GM12878 (cell line): ENCODE measurements around the gene DMWD. TPM values are rescaled to one million over a fixed set of nuclear protein-coding genes. Genes with fewer than 3 reads are reported as not detected.

Source experiments
- BCLAF1 ChIP-seq: fragments of 450-650 bp; IDR thresholded peaks from 2 replicates; pipeline ENCODE4 v1.6.1; 2017; ENCODE audit warnings: antibody characterized with exemption, mild to moderate bottlenecking, moderate library complexity
- CHD2 ChIP-seq: IDR thresholded peaks from 2 replicates; pipeline ENCODE4 v1.6.1; 2011; ENCODE audit warnings: low read depth, low read length, improper control_type of control experiment, borderline replicate concordance
- DPF2 ChIP-seq: fragments of 450-650 bp; IDR thresholded peaks from 2 replicates; pipeline ENCODE4 v1.6.1; 2017; ENCODE audit warnings: mild to moderate bottlenecking
- EGR1 ChIP-seq, 2 experiments: IDR thresholded peaks; 1 replicate in 1 of 2; 2 replicates in 1 of 2; pipeline ENCODE4 v1.6.1; 2011 to 2012; ENCODE audit warnings: low read depth in 2 of 2, low read length in 2 of 2, borderline replicate concordance in 1 of 2, mild to moderate bottlenecking in 1 of 2, moderate library complexity in 1 of 2
- ESRRA ChIP-seq: IDR thresholded peaks from 2 replicates; pipeline ENCODE4 v1.6.1; 2012; ENCODE audit warnings: mild to moderate bottlenecking, low read length, improper control_type of control experiment
- EZH2 ChIP-seq: IDR thresholded peaks from 2 replicates; pipeline ENCODE4 v1.6.1; 2012; ENCODE audit warnings: low read depth, mild to moderate bottlenecking, control low read depth, inconsistent platforms, low read length, borderline replicate concordance; ENCODE audit not compliant: control insufficient read depth
- FOS ChIP-seq: IDR thresholded peaks from 3 replicates; pipeline ENCODE4 v1.6.1; 2011; ENCODE audit warnings: borderline replicate concordance; ENCODE audit not compliant: insufficient read length; ENCODE audit errors: extremely low read depth
- FOXK2 ChIP-seq: fragments of 450-650 bp; IDR thresholded peaks from 2 replicates; pipeline ENCODE4 v1.6.1; 2017; ENCODE audit warnings: mild to moderate bottlenecking, moderate library complexity
- HDGF ChIP-seq: fragments of 450-650 bp; IDR thresholded peaks from 2 replicates; pipeline ENCODE4 v1.6.1; 2016; ENCODE audit warnings: antibody characterized with exemption
- NFXL1 ChIP-seq: fragments of 450-650 bp; IDR thresholded peaks from 2 replicates; pipeline ENCODE4 v1.6.1; 2017; ENCODE audit warnings: antibody characterized with exemption, mild to moderate bottlenecking, borderline replicate concordance
- NR2C1 ChIP-seq: fragments of 450-650 bp; IDR thresholded peaks from 2 replicates; pipeline ENCODE4 v1.6.1; 2017; ENCODE audit warnings: antibody characterized with exemption, mild to moderate bottlenecking, moderate library complexity
- NR2F1 ChIP-seq: fragments of 450-650 bp; conservative IDR thresholded peaks from 2 replicates; pipeline ENCODE4 v1.6.1; 2017; ENCODE audit warnings: mild to moderate bottlenecking
- PML ChIP-seq: IDR thresholded peaks from 2 replicates; pipeline ENCODE4 v1.6.1; 2012; ENCODE audit warnings: low read length, inconsistent platforms
- RAD21 ChIP-seq: IDR thresholded peaks from 2 replicates; pipeline ENCODE4 v1.6.1; 2011; ENCODE audit warnings: mild to moderate bottlenecking, low read depth, low read length, moderate library complexity; ENCODE audit not compliant: insufficient read depth
- RAD51 ChIP-seq: fragments of 450-650 bp; IDR thresholded peaks from 2 replicates; pipeline ENCODE4 v1.6.1; 2016; ENCODE audit warnings: moderate library complexity, mild to moderate bottlenecking, inconsistent platforms
- RUNX3 ChIP-seq: IDR thresholded peaks from 2 replicates; pipeline ENCODE4 v1.6.1; 2012; ENCODE audit warnings: low read length, inconsistent platforms
- SPI1 ChIP-seq: IDR thresholded peaks from 2 replicates; pipeline ENCODE4 v1.6.1; 2011; ENCODE audit warnings: low read depth, mild to moderate bottlenecking, low read length, moderate library complexity, borderline replicate concordance; ENCODE audit not compliant: insufficient read depth
- STAT1 ChIP-seq: fragments of 450-650 bp; conservative IDR thresholded peaks from 2 replicates; pipeline ENCODE4 v1.6.1; 2014; ENCODE audit warnings: antibody characterized with exemption, mild to moderate bottlenecking
- TCF12 ChIP-seq: IDR thresholded peaks from 2 replicates; pipeline ENCODE4 v1.6.1; 2011; ENCODE audit warnings: low read depth, mild to moderate bottlenecking, low read length
- ZBTB40 ChIP-seq: fragments of 450-650 bp; IDR thresholded peaks from 2 replicates; pipeline ENCODE4 v1.6.1; 2016; ENCODE audit warnings: mild to moderate bottlenecking, moderate library complexity, borderline replicate concordance
- polyA plus RNA-seq, 11 experiments: library from polyadenylated mRNA; depleted of rRNA in 4 of 11; unstranded in 6 of 11; stranded (reverse) in 5 of 11; fragments of >200 nt; fragmentation: Nextera tagmentation in 4 of 11; fragmentation: Illumina TruSeq in 1 of 11; extraction: Ambion mirVana in 4 of 11; extraction: Trizol in 1 of 11; gene quantifications; 1 replicate in 1 of 11; 2 replicates in 10 of 11; pipeline versions ENCODE4 v1.2.1 to v1.2.3, GENCODE V29; 2011 to 2016; ENCODE audit warnings: inconsistent platforms in 2 of 11, missing spikeins in 2 of 11, low read depth in 1 of 11
- total RNA-seq, 4 experiments: library from RNA; depleted of rRNA in 3 of 4; stranded (reverse); fragments of >200 nt in 3 of 4; fragmentation: Illumina TruSeq in 1 of 4; extraction: Trizol in 1 of 4; gene quantifications; 2 replicates each; pipeline versions ENCODE4 v1.2.1 to v1.2.3, GENCODE V29; 2013 to 2021
- TF ChIP-seq, protein P1 (sequence below): fragments of 450-650 bp; formaldehyde crosslinking; IDR thresholded peaks from 2 replicates; pipeline ENCODE4 v1.5.0; 2022; ENCODE audit warnings: mild to moderate bottlenecking, missing genetic modification characterization

Gene DMWD
- total and polyA plus RNA-seq, 10 of the 15 experiments (the other 5 are each of a cell fraction or from before 2014, with no cell fraction given), result 3.5 to 56.0 (median 11.6) TPM

GRCh38 chr19:45817010-45817724 is 24.5 kb upstream of the DMWD start (continued):
- TF ChIP-seq STAT1, result 0 out of 2 replicates have a peak, but pooled peaks have one; percentile 42
- TF ChIP-seq, protein P1, sequence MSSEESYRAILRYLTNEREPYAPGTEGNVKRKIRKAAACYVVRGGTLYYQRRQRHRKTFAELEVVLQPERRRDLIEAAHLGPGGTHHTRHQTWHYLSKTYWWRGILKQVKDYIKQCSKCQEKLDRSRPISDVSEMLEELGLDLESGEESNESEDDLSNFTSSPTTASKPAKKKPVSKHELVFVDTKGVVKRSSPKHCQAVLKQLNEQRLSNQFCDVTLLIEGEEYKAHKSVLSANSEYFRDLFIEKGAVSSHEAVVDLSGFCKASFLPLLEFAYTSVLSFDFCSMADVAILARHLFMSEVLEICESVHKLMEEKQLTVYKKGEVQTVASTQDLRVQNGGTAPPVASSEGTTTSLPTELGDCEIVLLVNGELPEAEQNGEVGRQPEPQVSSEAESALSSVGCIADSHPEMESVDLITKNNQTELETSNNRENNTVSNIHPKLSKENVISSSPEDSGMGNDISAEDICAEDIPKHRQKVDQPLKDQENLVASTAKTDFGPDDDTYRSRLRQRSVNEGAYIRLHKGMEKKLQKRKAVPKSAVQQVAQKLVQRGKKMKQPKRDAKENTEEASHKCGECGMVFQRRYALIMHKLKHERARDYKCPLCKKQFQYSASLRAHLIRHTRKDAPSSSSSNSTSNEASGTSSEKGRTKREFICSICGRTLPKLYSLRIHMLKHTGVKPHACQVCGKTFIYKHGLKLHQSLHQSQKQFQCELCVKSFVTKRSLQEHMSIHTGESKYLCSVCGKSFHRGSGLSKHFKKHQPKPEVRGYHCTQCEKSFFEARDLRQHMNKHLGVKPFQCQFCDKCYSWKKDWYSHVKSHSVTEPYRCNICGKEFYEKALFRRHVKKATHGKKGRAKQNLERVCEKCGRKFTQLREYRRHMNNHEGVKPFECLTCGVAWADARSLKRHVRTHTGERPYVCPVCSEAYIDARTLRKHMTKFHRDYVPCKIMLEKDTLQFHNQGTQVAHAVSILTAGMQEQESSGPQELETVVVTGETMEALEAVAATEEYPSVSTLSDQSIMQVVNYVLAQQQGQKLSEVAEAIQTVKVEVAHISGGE (CRISPR knock-in tag), result no peak
- no peak for TF ChIP-seq EGR1 (IDR thresholded peaks at IDR 0.05; ENCODE audit: borderline replicate concordance in 1 of 2, low read depth in 2 of 2, low read length in 2 of 2)
- TF ChIP-seq CHD2, result no peak
- TF ChIP-seq FOXK2, result no peak
- peak; percentile 43; the same call in 1 of the 2 replicates for TF ChIP-seq TCF12
- no peak for TF ChIP-seq NFXL1
- TF ChIP-seq RAD21, result peak; percentile 70
- TF ChIP-seq DPF2, result no peak
- no peak for TF ChIP-seq SPI1
- TF ChIP-seq NR2F1, result no peak
- TF ChIP-seq NR2C1, result no peak
- TF ChIP-seq FOS, result no peak
- TF ChIP-seq ESRRA, result peak; percentile 54; the same call in 1 of the 2 replicates
- TF ChIP-seq ZBTB40, result no peak
- peak; percentile 82 for TF ChIP-seq RAD51
- no peak for TF ChIP-seq BCLAF1
- peak; percentile 70; the same call in 1 of the 2 replicates for TF ChIP-seq HDGF
- TF ChIP-seq RUNX3, result peak; percentile 97
- TF ChIP-seq EZH2, result no peak
- no peak for TF ChIP-seq PML
